Stimulated activated naive CD4-positive, alpha-beta T cell (primary cell): Measurements from ENCODE around the gene NMRAL1.
A peak's percentile ranks its signal among the peaks of the same experiment; 100 is the strongest.

Experiments used
- DNase-seq, 6 experiments: peaks; one replicate each; lab custom pipeline; 2025; lab: John Stamatoyannopoulos, UW

NMRAL1 gene

GRCh38 chr16:4426021-4426684 is 48.3 kb downstream of the NMRAL1 start:
- peak in 2 of 6 experiments; percentile 61 to 82 for DNase-seq

- DNase-seq: peak; percentile 88 to 97 (median 93)
Observed at GRCh38 chr16:4425378-4426020, 48.9 kb downstream of the NMRAL1 start, which contains the start of gene DNAJA3. Gene DNAJA3, plus strand, starts transcription at chr16:4425868. Its CDS starts 14 bp downstream, at chr16:4425882.

- no peak for DNase-seq
Observed at GRCh38 chr16:4420505-4421105, 53.8 kb downstream of the NMRAL1 start.

GRCh38 chr16:4419402-4419959 is 54.9 kb downstream of the NMRAL1 start:
- no peak for DNase-seq

GRCh38 chr16:4416200-4417032 is 58.0 kb downstream of the NMRAL1 start, which contains the start of gene CORO7:
Gene CORO7, minus strand, starts transcription at chr16:4416596. Its CDS starts 78 bp downstream, at chr16:4416518.
- peak; percentile 97 to 99 (median 99) for DNase-seq

- DNase-seq: peak; percentile 31 to 69 (median 52)
Observed at GRCh38 chr16:4415538-4416199, 58.8 kb downstream of the NMRAL1 start.

- peak; percentile 38 to 88 (median 70) for DNase-seq
Observed at GRCh38 chr16:4414187-4414917, 60.1 kb downstream of the NMRAL1 start.

GRCh38 chr16:4412854-4413253 is 61.6 kb downstream of the NMRAL1 start:
- no peak for DNase-seq

- no peak for DNase-seq
Observed at GRCh38 chr16:4412159-4412558, 62.3 kb downstream of the NMRAL1 start.
